Measurements from ENCODE around the gene STX4. TPM values are rescaled to one million over a fixed set of nuclear protein-coding genes. Genes with fewer than 3 reads are reported as not detected.
A peak's percentile ranks its signal among the peaks of the same experiment; 100 is the strongest.

The STX4 gene
- total and polyA plus RNA-seq, 9 of the 15 experiments (the other 6 are each of a cell fraction or from before 2014, with no cell fraction given), result 3.2 to 48.0 (median 21.5) TPM

GRCh38 chr16:30984669-30985400 lies 48.5 kb upstream of the STX4 start, which contains the start of gene HSD3B7 (continued):
- peak; percentile 80; the same call in 1 of the 2 replicates for TF ChIP-seq MYNN (IDR thresholded peaks at IDR 0.05)
- no peak for TF ChIP-seq MYNN (CRISPR knock-in tag; IDR thresholded peaks at IDR 0.05)
- TF ChIP-seq AFF4 (CRISPR knock-in tag; IDR thresholded peaks at IDR 0.05), result no peak
- TF ChIP-seq FOXA1 (IDR thresholded peaks at IDR 0.05; ENCODE audit: borderline replicate concordance), result no peak
- TF ChIP-seq ZNF780A (CRISPR knock-in tag; IDR thresholded peaks at IDR 0.05), result no peak
- no peak; a peak in 1 of 6 replicates for TF ChIP-seq ZBTB11 (CRISPR knock-in tag; IDR thresholded peaks at IDR 0.05)
- TF ChIP-seq ARID1B (IDR thresholded peaks at IDR 0.05), result no peak; the same call in 1 of the 2 replicates
- no peak for TF ChIP-seq USF2 (CRISPR knock-in tag; IDR thresholded peaks at IDR 0.05)
- TF ChIP-seq CC2D1A (IDR thresholded peaks at IDR 0.05), result peak; percentile 48; the same call in 1 of the 2 replicates
- TF ChIP-seq ZNF354B (CRISPR knock-in tag; IDR thresholded peaks at IDR 0.05), result no peak
- TF ChIP-seq RBM15 (IDR thresholded peaks at IDR 0.05; ENCODE audit: insufficient read depth, low read length), result no peak
- no peak for TF ChIP-seq ZNF274 (IDR thresholded peaks at IDR 0.05; ENCODE audit: borderline replicate concordance, low read depth, low read length)
- no peak for TF ChIP-seq IFI16 (CRISPR knock-in tag; IDR thresholded peaks at IDR 0.05)
- TF ChIP-seq SETDB1 (IDR thresholded peaks at IDR 0.05; ENCODE audit: low read length), result no peak
- 0 out of 2 replicates have a peak, but pooled peaks have one; percentile 3 for TF ChIP-seq CBFA2T3 (IDR thresholded peaks at IDR 0.05)
- no peak for TF ChIP-seq NCOA6 (IDR thresholded peaks at IDR 0.05)
- TF ChIP-seq ZNF12 (CRISPR knock-in tag; IDR thresholded peaks at IDR 0.05), result no peak

Data from K562 (cell line).